Stimulated activated naive CD8-positive, alpha-beta T cell treated with anti-CD3 and anti-CD28 coated beads, Interleukin-15, amount 100 ng/mL, for 72 hours (primary cell): Measurements from ENCODE around the gene HTR1A.

Experiments used
- ATAC-seq: fragments of 150-1000 bp; cut with Tn5 transposase; 2 replicates; pipeline ENCODE4 v1.10.0; 2021; ENCODE audit warnings: mild to moderate bottlenecking, moderate library complexity
- DNase-seq, 2 donors: peaks; one replicate each; pipeline ENCODE4 v3.0.0; 2021 to 2022
- H3K27ac Mint-ChIP-seq, 2 donors: one replicate each; pipeline ENCODE4 v1.8.0; 2022; ENCODE audit warnings: mild to moderate bottlenecking in 2 of 2, mixed read lengths in 2 of 2, moderate library complexity in 2 of 2
- H3K27me3 Mint-ChIP-seq: one replicate; pipeline ENCODE4 v1.8.0; 2022; ENCODE audit warnings: mixed read lengths
- H3K4me1 Mint-ChIP-seq: one replicate; pipeline ENCODE4 v1.8.0; 2022; ENCODE audit warnings: mild to moderate bottlenecking, mixed read lengths
- H3K4me3 Mint-ChIP-seq, 2 donors: one replicate each; pipeline ENCODE4 v1.8.0; 2022; ENCODE audit warnings: mild to moderate bottlenecking in 2 of 2, mixed read lengths in 2 of 2, moderate library complexity in 1 of 2
- H3K9me3 Mint-ChIP-seq, 2 donors: one replicate each; pipeline ENCODE4 v1.8.0; 2022; ENCODE audit warnings: mixed read lengths in 2 of 2

Gene HTR1A

GRCh38 chr5:63928451-63928850 is 33.8 kb downstream of the HTR1A start:
- H3K4me3 Mint-ChIP-seq = no peak overlapping the region
- DNase-seq = no peak

GRCh38 chr5:63923914-63924313 is 38.3 kb downstream of the HTR1A start:
- Mint-ChIP-seq H3K4me3 (no peak overlapping the region), H3K27ac (no peak overlapping the region), H3K9me3 (no peaks in the 10 kb centered on the region), H3K27me3 (no peaks in the 10 kb centered on the region), H3K4me1 (no peaks in the 10 kb centered on the region)
- ATAC-seq (no peak), DNase-seq (no peak)

More at GRCh38 chr5:63928451-63928850, 33.8 kb downstream of the HTR1A start:
- Mint-ChIP-seq H3K27me3 (no peaks in the 10 kb centered on the region), H3K27ac (no peak overlapping the region), H3K4me1 (no peaks in the 10 kb centered on the region), H3K9me3 (no peaks in the 10 kb centered on the region)
- ATAC-seq = no peak

GRCh38 chr5:63919763-63920478 is 42.3 kb downstream of the HTR1A start:
- no peak overlapping the region for H3K4me3 Mint-ChIP-seq
- DNase-seq = no peak
- H3K9me3 Mint-ChIP-seq = peaks cover 0 to 8% of the 10 kb centered on the region in 2 donors
- H3K4me1 Mint-ChIP-seq = no peaks in the 10 kb centered on the region
- no peak for ATAC-seq
- H3K27ac Mint-ChIP-seq = no peak overlapping the region
- no peaks in the 10 kb centered on the region for H3K27me3 Mint-ChIP-seq

GRCh38 chr5:63916786-63917185 is 45.5 kb downstream of the HTR1A start:
- ATAC-seq = no peak
- Mint-ChIP-seq H3K4me3 (no peak overlapping the region), H3K9me3 (peaks cover 0 to 8% of the 10 kb centered on the region in 2 donors), H3K27ac (no peak overlapping the region), H3K27me3 (no peaks in the 10 kb centered on the region), H3K4me1 (no peaks in the 10 kb centered on the region)
- no peak for DNase-seq

GRCh38 chr5:63911871-63912270 is 50.4 kb downstream of the HTR1A start:
- no peak for ATAC-seq
- Mint-ChIP-seq H3K4me3 (no peak overlapping the region), H3K9me3 (peaks cover 0 to 9% of the 10 kb centered on the region in 2 donors), H3K27me3 (no peaks in the 10 kb centered on the region), H3K4me1 (no peaks in the 10 kb centered on the region), H3K27ac (no peak overlapping the region)
- DNase-seq = no peak
